HL-60/S4 treated with phorbol 12-myristate 13-acetate at 8.2 ng/mL for 4 days and 3 days (cell line): Measurements from ENCODE around the gene PPP6R1.
"Not testable (repeated sequence)": the region's sequence is repeated elsewhere in the genome, so short reads cannot be mapped to it uniquely, and the experiment has no call there.

Experiments used
- in situ Hi-C: fragments of 300-500 bp; cut with MboI; formaldehyde crosslinking; loops from 2 replicates; pipeline ENCODE4 v1.15.0; 2022; ENCODE audit warnings: low sequenced_read_pairs

Gene PPP6R1

DNA sequence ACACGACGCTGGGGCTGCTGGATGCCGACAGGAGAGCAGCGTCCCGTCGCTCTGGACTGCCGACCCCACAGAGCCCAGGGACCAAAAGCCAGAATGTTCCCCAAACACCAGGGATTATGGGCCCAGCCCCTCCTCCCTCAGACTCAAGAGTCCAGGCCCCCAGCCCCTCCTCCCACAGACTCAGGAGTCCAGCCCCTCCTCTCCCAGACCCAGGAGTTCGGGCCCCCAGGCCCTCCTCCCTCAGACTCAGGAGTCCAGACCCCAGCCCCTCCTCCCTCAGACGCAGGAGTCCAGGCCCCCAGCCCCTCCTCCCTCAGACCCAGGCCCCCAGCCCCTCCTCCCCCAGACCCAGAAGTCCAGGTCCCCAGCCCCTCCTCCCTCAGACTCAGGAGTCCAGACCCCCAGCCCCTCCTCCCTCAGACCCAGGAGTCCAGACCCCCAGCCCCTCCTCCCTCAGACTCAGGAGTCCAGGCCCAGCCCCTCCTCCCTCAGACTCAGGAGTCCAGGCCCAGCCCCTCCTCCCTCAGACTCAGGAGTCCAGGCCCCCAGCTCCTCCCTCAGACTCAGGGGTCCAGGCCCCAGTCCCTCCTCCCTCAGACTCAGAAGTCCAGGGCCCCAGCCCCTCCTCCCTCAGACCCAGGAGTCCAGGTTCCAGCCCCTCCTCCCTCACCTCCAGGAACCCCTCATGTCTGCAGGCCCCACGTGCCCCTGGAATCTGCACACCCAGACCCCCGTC lies 34.0 kb downstream of the PPP6R1 start:
- in situ Hi-C loops = not testable (repeated sequence)

DNA sequence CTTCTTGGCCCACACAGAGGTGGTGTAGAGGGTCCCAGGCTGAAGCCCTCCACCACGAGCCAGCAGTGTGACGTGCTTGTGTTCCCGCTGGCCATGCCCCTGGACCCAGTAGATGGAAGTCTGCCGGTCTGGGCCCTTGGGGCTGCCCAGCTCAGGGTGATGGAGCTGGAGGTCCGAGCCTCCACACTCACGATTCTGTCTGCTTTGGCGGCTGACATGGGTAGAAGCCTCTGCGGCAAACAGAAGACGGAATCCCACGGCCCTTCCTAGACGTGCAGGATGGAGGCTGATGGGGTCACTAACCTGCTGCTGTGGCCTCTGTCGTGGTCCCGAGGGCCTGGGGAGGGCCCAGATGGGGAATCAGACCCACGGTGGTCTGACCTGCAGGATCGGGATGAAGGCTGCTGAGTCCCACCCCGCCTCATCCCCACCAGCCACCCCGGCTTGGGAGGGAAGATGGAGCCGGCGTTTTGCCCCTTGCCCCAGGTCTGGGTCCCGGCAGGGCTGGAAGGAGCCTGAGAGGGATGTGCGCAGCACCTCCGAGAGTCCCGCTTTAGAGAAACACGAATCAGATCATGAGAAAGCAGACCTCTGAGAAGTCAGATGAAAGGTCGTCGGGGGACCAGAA lies 34.7 kb downstream of the PPP6R1 start:
- in situ Hi-C loops = no loop called here

DNA sequence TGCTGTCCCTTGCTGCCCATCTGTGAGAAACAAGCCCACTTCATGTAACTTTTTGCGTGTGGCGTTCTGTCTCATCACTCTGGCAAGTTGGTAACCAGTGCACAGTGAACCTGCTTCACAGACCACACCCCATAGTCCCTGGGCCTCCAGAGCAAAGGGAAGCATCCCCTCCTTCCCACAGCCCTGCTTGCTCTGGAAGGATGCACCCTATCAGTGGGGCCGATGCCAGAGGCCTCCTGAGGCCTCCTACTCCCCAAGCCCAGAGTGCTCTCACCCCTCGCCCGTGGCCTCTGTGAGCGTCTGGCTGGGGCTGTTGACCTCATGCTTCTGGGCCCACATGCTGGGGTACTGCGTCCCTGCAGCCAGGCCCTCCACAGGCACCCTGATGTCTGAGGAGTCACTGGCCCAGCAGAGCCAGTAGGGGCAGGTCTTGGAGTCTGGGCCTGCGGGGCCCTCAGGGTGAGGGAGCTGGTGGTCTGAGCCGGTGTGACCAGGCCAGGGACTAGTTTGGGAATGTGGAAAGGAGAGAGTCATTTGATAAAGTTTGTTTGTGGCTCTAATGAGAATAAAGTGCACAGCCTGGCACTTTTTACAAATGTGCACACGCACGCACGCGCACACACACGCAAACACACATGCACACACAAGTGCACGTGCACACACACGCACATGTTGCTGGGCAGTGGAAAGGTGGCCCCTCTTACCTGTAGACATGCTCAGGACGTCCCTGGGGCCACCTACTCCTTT lies 35.4 kb downstream of the PPP6R1 start:
- in situ Hi-C loops = no loop called here

DNA sequence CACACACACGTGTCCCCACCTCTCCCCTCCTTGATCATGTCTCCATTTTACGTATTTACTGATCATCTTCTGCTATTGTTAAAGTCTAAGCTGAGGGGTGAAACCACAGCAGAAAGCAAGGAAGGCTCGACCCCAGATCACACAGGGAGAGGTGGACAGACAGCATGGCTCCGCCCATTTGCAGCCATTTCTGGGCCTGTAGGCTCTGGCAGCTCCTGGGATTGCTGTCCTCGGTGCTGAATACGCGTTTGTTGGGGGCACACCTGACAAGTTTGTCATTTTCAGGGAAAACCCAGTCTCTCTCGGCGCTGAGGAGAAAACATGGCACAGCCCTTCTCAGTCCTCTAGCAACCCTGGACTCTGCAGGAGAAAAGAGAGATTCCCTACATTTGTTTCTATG lies 38.3 kb downstream of the PPP6R1 start:
- in situ Hi-C loops = no loop called here

DNA sequence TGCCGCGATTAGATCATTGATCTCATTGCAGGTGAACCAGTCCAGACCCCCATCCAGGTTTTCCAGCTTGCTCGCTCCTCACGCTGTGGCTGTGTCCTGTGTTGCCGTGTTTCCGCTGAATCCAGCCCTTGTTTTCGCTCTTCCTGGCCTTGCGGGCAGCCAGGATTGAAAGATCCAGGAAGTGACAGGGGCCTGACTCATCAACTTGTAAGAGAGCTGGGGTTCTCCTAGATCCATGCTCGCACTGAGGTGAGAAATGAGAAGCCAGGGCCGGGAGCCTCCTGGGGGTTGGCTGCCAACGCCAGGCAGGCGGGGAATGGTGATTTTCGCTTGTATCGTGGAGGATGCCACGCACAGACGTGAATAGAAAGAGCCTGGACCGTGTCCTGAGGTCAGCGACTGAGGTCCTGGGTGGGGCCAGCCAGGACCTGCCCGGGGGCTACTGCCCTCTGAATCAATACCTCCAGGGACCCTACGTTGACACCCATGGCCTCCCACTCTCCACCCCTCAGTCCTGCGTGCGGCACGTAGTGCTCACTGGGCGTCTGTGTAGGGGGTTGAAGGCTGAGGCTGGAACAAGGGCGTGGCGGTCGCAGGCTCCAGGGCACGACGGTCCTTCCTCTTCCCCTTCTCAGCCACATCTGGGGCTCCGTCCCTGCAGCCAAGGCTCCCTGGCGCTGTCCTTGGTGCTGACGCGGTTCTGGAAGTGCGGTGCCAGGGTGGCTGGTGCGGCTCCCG lies 42.2 kb downstream of the PPP6R1 start:
- in situ Hi-C loops = no loop called here

DNA sequence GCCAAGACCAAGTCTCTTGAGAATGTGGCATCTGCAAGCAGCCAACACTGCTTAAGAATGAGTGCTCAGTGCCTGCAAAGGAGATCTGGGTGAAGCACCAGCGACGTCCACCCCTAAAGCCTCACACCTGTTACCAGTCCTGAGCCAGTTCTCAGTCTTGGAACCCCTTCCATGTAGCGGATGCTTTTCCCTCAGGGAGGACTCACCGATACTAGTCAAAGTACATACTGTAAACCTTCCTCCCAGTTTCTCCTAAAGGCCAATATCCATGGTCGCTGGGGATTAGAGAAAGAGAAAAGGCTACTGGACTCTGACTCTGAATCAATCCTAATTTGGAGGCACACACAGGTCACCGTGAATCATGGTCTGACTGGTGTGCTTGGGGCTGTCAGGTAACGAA lies 45.3 kb downstream of the PPP6R1 start:
- in situ Hi-C loops = no loop called here

DNA sequence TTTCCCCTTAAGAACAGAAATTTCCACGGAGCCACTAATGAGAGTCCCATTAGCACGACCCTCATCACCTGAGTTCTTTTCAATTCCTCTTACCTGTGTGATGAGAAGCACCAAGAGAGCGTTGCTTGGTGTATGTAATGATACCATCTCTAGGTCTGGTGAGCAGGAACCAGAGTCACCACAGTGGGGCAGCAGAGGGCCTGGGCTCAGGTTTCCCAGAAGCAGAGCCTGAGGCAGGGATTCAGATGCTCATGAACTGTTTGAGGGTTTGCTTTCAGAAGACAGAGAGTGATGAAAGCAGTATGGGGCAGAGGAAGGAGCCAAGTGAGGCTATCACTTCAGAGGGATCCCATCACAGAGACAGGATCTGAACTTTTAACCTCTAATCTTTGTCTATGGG lies 46.4 kb downstream of the PPP6R1 start:
- in situ Hi-C loops = no loop called here

- in situ Hi-C loops = no loop called here
These were observed 48.9 kb downstream of the PPP6R1 start for GRCh38 chr19:55209693-55210472.

DNA sequence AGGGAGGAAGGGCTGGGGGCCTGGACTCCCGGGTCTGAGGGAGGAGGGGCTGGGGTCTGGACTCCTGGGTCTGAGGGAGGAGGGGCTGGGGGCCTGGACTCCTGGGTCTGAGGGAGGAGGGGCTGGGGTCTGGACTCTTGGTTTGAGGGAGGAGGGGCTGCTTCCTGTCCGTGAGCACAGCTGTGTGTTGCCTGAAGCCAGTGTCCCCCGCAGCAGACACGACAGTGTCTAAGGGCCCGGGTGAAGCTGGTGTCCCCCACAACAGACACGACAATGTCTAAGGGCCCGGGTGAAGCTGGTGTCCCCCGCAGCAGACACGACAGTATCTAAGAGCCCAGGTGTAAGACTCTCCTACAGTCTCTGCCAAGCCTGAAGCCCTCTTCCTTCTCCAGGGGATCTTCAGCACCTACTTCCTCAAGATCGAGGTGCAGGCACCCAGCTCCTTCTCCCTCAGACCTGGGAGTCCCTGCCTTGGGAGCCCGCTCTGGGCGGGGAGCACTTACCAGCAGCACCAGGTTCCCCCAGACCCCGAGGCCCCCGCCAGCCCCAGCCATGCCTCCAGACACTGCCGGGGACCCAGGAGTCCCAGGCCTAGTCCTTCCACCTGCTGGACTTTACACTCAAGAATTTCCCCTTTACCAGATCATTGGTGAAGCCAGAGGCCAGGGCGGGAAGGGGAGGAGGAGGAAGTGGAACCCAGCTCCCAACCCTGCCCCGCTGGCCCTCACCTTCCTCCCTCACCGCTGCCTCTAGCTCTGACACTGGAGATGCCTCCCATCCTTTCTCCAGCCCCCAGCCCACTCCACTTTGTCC lies 49.7 kb downstream of the PPP6R1 start, which contains the start of gene PTPRH:
Gene PTPRH, minus strand, starts transcription at position 622 of the 813 bp plus-strand sequence. Its CDS starts 68 bp downstream, at position 554.
- in situ Hi-C loops = no loop called here

DNA sequence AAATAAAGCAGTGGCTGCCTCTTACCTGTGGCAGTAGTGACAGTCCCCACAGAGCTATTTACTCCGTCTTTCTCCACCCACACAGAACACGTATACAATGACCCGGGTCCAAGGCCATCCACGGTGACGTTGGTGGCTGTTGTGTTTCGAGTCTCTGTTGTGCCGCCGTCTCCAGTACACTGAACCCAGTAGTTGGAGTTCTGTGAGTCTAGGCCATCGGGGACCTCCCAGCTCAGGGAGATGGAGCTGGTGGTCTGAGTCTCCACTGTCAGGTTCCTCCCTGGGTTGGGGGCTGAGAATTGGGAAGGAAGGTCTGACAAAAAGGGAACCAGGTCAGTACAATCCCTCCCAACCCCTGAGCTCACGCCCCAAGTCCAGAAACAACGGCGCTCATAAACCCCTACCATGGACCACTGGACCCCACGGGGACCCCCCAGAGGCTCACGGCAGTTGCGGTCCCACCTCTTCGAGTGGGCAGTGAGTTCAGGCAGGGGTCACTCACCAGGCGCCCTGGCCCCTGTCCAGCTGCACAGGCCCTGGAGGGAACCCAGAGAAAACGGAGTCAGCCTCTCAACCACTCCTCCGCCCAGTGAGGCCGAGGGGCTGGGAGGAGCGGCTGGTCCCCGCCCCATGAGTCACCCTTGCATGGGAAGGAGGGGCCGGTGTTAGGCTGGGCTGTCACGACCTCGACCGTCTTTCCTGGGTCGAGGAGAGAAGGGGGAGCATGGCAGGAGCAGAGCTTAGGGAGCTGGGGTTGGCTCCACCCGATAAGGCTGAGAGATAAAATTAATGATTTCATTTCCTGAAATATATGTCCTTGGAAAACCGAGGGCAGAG lies 51.9 kb downstream of the PPP6R1 start:
- in situ Hi-C loops = no loop called here

DNA sequence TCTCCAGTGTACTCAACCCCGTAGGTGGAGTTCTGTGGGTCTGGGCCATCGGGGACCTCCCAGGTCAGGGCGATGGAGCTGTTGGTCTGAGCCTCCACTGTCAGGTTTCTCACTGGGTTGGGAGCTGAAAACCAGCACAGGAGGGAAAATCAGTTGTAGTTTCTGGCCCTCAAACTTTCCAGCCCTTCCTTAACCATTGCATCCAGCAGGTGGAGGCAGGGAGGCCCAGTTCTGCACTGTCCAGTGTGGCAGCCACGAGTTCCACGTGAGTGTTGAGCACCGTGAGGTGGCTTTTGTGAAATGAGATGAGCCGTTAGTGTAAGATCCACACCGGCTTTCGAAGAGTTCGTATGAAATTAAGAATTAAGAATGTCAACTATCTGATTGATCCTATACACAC lies 56.6 kb downstream of the PPP6R1 start:
- in situ Hi-C loops = not testable (repeated sequence)

GRCh38 chr19:55199620-55200204 lies 59.1 kb downstream of the PPP6R1 start:
- in situ Hi-C loops = no loop called here

DNA sequence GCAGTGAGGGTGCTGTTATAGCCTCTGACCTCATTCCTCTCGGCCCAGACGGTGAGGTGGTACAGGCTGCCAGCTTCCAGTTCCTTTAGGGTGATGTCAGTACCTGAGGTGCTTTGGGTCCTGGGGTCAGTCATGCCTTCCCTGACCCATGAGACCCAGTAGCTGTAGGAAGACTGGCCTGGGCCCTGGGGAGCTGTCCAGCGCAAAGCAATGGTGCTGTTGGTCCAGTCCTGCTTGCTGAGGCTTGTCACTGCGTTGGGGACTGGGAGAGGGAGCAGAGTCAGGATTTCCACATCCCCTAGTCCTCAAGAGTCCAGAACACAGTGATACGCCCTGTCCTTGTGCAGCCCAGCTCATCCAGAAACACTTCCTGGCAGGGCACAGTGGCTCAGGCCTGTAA lies 60.2 kb downstream of the PPP6R1 start:
- in situ Hi-C loops = no loop called here

GRCh38 chr19:55197528-55197927 lies 61.3 kb downstream of the PPP6R1 start:
- in situ Hi-C loops = no loop called here

GRCh38 chr19:55196803-55197202 lies 62.0 kb downstream of the PPP6R1 start:
- in situ Hi-C loops = no loop called here

DNA sequence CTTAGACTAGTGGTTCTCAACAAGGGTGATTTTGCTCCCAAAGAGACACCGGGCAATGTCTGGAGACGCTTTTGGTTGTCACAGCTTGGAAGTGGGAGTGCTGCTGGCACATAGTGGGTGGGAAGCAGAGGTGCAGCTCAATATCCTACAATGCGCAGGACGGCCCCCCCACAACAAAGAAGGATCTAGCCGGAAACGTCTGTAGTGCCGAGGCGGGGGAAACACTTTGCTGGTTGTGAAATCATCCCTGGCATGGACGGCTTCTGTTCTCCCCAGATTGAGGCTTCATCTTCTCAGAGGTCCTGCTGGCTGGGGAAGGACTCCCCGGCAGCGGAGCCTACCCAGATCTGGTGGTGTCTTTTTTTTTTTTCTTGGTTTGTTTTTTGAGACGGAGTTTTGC lies 65.3 kb downstream of the PPP6R1 start:
- in situ Hi-C loops = no loop called here

- in situ Hi-C loops = no loop called here
These were observed 69.4 kb downstream of the PPP6R1 start for GRCh38 chr19:55189403-55189835.

GRCh38 chr19:55188625-55189024 lies 70.2 kb downstream of the PPP6R1 start:
- in situ Hi-C loops = no loop called here
